Glomerular visceral epithelial cell (primary cell): ENCODE measurements around the gene FUT3.
A peak's percentile ranks its signal among the peaks of the same experiment; 100 is the strongest.

Source experiments
- DNase-seq: peaks from one replicate; pipeline ENCODE4 v3.0.0-alpha.2; 2016; ENCODE audit errors: extremely low spot score

The FUT3 gene

DNA sequence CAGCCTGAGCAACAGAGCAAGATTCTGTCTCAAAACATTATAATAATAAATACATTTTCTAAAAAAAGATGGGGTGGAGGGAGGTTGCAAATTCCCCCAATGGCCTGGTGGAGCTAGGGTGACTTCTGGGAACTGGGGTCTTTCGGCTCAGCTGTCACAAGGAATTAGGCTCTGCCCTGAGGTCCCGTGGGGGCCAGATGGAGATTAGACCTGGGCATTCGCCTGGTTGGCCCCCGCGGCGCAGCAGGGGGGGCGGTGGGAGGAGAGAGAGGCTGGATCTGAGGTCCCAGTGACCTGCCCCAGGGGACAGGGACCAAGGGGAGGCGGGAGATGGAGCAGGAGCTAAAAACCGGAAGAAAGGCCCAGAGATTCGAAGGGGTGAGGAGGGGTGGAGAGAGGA is 26.5 kb downstream of the FUT3 start:
- DNase-seq, result no peak

DNA sequence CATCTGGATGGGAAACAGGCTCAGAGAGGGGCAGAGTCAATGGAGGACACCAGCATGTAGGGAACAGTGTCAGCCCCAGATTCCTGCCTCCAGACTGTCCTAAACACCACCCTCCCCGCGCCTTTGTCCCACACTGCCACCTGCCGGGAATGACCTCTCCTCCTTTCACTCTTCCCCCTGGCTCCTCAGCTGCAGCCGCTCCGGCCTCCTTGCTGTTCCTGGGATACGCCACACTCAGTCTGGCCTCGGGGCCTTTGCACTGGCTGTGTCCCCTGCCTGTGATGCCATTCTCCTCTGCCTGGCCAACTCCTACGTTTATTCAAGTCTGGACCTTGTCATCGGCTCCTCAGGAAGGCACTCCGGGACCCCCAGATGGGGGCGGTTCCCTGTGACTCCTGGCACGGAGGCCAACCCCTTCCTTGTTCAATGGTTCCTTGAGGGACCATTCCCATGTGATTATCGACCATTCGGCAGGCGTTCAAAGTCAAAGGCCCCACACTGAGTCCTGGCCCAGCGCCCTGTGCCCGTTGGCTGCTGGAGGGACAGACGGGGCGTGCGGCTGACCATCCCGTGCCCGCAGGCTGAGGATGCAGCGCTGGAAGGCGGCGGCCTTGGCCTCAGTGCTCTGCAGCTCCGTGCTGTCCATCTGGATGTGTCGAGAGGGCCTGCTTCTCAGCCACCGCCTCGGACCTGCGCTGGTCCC is 27.5 kb downstream of the FUT3 start:
- DNase-seq, result no peak

DNA sequence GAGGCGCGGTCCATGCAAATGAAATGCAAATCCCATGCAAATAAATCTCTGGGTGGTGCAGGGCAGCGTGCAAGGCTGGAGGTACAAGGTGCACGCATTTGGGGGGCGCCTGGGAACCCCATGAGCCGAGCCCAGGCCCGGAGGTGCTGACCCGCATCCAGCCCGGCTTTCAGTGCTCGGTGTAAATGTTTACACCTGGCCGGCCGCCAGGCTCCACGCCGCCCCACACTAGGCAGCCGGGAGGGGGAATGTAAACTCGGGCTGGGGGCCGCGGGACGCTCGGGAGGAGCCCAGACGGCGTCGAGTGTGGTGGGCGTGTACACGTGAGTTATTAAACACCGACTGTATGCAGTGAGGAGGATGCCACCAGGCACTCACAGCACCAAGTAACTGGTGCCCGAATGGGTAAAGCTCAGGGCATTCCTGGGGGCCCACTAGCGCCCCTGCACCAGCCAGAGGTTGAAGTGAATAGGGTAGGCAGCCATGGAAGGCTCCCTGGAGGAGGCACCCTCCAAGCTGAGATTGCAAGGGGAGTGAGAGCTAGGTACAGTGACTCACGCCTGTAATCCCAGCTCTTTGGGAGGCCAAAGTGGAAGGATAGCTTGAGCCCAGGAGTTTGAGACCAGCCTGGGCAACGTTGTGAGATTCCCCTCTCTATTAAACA is 28.9 kb downstream of the FUT3 start:
- no peak for DNase-seq

DNA sequence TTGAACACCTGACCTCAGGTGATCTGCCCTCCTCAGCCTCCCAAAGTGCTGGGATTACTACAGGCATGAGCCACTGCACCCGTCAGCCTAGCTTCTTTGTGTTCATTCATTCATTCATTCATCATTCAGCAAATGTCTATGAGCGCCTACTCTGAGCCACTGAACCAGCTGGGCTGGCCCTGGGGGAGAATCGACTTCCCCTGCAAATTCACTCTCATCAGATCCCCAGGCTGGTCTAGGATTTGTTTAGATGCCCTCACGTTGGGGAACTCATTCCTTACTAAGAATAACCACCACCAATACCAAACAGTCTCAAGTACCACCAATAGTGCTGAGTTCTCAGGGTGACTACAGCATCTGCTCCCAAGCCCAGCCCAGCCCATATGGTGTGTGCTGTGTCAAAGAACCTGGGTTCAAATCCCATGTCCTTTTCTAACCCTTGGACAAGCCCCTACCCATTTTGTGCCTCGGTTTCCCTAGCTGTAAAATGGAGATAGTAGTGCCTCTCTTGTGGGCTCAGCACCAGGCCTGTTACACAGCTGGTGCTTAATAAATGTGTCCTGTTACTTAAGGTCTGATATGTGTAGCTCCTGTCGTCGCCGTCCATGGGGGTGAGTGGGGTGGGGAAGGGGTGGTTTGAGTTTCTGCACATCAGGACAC is 29.6 kb downstream of the FUT3 start:
- DNase-seq, result no peak

DNA sequence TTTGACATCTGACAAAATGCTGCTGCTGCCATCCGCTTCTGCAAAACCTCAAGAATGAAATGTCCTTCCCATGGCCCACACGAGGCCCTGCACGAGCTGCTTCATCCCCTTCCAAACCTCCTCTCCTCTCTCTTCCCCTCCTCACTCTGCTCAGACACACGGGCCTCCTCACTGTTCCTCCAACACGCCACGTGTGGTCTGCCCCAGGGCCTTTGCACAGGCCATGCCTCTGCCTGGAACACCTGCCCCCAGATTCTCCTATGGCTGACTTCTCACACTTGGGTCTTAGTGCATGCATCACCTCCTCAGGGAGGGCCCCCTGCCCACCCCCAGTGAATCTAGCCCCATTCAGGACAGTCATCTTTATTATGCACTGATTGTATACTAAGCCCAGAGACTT is 30.5 kb downstream of the FUT3 start:
- no peak for DNase-seq

DNA sequence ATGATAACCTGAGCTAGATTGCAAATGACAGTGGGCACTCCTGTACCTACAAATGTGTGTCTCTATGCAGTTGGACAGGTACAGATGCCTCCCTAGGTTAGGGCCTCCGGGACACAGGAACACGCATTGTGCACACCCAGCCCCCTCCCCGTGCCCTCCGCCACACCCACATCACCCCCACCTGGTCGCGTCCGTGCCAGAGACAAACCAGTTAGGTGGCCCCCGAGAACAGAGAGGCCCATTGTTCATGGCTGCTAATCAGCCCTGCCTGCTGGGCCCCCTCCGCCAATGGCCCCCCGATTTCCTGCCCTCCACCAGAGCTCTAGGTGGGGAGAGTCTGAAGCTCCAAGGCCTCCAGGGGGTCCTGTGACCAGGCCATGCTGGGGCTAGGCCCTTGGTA is 32.7 kb downstream of the FUT3 start:
- DNase-seq, result no peak

DNA sequence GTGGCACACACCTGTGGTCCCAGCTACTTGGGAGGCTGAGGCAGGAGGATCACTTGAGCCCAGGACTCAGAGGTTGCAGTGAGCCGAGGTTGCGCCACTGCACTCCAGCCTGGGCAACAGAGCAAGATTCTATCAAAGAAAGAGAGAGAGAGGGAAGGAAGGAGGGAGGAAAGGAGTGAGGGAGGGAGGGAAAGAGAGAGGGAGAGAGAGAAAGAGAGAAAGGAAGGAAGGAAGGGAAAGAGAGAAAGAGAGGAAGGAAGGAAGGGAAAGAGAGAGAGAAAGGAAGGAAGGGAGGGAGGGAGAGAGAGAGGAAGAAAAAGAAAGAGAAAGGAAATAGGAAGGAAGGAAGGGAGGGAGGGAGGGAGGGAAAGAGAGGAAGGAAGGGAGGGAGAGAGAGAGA is 34.0 kb downstream of the FUT3 start:
- DNase-seq, result no peak

DNA sequence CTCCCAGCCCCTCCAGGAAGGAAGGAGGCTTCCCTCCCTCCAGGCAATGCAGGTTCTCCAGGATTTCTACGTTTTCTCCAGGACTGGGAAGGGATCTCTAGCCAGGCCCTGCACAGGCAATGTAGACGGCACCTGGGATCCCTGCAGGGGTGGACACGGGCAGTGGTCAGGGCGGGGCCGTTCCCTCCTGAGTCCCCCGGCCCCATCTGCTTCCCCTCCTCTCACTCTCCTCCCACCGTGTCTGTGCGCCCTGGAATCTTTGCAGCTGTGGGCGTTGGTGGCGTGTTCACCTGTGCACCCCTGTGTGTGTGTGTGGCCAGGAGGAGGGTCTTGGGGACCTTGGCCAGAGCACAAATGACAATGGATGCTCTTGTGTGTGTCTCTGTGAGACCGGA is 36.4 kb downstream of the FUT3 start:
- DNase-seq, result no peak

DNA sequence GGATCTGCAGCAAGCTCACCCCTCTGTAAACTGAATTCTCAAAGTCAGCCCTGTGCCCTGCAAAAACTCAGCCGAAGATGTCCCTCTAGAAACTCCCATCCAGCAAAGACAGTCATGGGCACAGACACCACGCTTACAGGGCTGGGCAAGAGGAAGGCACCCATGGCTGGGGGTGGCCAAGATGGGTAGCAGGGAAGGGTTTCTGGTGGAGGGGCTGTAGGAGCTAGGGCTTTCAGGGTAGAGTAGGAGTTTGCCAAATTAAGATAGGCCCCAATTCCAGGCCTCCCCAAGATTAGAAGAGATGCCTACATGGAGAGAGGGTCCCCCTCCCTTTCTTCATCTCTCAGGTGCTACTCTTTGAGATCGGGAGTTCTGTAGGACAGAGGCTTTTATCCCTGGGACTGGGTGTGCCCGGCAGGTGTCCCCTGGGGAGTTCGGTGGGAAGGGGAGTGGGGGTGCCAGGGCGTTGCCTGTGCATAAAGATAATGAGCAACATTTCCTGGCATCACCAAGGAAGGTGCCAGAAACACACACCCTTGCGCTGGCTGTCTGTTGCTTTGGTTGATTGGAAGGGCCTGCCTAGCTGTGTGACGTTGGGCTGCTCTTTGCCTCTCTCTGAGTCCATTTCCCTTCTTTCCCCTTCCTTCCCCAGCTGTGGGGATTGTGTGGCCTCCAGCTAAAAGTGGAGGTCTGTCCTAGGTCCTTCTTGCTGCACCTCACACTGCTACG is 37.0 kb downstream of the FUT3 start:
- DNase-seq, result no peak

DNA sequence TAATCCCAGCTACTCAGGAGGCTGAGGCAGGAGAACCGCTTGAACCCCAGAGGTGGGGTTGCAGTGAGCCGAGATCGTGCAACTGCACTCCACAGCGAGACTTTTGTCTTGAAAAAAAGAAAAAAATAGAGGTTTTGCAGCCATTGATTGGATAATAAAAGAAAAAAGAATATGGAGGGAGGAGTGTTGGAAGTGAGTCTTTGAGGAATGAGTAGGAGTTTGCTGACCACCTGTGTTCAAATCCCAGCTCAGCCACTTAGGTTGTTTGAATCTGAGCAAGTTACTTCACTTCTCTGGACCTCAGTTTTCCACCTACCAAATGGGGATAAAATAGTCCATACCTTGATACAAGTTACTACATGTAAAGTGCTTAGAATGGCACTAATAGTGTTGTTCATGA is 40.1 kb downstream of the FUT3 start:
- no peak for DNase-seq

DNA sequence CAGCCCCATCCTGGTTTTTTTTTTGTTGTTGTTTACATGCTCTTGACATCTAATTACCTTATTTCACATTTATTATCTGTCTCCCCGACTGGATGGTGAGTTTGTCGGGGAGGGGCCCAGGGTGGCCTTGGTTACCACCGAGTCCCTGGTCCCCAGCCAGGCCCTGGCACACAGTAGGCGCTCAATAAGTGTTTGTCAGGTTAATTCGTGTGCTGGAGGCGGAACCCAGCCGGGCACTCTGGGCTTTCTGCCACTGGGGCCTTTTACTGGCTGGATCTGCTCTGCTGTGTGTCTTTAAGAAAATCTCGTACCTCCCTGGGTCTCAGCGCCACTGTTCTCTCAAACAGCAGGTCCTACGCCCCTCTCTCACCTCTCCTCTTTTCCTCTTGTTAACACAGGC is 41.8 kb downstream of the FUT3 start:
- DNase-seq, result no peak

DNA sequence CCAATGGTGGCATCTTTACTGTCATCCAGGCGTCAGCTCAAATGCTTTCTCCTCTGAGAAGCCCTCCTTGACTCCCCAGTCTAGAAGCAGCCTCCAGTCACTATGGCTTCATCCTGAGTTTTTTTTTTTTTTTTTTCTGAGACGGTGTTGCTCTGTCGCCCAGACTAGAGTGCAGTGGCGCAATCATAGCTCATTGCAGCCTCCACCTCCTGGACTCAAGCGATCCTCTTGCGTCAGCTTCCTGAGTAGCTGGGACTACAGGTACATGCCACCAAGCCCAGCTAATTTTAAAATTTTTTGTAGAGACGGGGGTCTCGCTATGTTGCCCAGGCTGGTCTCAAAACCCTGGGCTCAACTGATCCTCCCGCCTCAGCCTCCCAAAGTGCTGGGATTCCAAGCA is 42.2 kb downstream of the FUT3 start:
- DNase-seq, result no peak

DNA sequence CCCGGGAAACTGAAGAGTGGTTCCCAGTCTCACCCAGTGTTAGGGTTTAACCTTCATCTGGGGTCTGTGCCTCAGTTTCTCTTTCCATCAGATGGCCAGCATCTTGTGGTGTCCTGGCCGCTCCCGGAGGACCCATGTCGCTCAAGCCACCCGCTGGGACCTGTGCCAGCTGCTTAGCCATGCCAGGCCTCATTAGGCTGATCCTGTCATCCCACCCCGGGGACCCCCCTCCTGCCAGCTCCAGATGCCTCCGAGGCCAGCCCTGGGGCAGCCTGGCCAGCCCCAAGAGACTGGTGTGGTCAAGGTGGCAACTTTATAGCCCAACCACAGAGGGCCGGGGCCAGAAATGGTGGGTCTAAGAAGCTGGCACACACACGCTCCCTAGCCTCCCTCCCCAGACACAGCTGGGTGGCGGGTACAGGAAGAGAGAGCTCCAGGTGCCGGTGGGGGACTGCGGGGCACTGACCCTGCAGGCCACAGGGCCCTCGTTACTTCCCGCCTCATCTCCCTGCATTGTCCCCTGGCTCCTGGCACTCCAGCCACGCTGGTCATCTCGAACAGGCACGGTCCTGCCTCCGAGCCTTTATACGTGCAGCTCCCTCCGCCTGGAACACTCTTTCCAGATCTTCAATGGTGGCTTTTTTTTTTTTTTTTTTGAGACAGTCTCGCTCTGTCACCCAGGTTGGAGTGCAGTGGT is 43.0 kb downstream of the FUT3 start:
- no peak for DNase-seq

DNA sequence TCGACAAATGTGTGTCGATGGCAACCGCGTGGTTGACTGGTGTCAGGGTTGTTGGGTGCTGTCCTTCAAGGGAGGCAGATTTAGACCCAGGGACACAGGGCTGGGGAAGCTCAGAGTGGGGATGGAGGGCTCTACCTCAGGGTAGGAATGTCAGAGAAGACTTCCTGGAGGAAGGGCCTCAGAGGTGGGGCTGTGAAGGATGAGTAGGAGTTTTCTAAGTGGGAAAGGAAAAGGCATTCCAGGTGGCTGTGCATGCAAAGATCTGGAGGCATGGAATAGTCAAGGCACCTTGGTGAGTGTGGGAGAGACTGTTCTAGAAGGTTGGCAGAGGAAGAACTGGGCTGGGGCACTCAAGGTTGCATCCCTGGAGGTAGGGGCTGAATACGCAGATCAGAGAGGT is 44.3 kb downstream of the FUT3 start:
- DNase-seq, result no peak

DNA sequence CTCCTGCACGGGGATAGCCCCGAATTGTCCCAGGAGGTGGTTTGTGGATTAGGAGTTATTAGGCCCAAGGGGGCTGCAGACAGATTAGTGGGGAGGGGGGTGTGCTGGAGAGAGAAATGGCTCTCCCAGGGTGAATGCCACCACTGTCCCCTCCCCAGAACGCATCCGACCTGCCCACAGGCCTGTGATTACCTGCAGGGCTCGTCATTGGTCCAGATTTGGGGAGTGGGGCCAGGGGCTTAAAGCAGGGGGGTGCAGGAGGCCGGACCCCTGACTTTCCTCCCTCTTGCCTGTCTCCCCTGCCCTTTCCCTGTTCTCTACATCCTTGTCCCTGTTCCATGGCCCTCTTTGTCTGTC is 45.1 kb downstream of the FUT3 start:
- DNase-seq, result no peak

DNA sequence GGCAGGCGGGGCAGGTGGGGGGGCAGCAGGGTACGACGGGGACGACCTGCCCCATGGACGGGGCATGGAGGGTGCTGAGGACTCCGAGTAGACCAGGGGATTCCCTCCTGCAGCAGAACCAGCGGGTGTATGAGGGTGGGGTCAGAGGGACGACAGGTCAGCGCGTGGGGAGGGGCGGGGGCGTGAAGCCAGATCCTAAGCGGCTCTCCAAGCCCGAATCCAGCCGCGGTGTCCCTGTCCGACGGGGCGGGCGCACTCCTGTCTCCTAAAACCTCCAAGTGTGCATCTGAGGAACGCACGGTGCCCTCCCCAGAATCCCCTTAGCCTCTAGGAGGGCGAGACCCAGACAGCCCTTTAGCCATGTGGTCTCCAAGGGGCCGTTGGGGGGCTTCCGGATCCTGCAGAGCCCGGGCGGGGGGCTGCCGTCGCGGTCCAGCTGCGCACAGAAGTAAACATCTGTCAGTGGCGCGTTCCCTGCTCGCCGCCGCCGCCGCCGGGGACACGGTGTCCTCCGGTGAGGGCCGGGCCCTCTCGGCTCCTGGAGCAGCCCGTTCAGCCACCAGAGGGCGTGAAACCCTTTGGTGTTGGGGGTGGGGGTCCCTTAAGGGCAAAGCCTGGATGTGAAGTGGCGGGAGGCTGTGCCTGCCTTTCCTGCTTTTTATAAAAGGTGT is 45.7 kb downstream of the FUT3 start:
- DNase-seq, result peak; percentile 56

DNA sequence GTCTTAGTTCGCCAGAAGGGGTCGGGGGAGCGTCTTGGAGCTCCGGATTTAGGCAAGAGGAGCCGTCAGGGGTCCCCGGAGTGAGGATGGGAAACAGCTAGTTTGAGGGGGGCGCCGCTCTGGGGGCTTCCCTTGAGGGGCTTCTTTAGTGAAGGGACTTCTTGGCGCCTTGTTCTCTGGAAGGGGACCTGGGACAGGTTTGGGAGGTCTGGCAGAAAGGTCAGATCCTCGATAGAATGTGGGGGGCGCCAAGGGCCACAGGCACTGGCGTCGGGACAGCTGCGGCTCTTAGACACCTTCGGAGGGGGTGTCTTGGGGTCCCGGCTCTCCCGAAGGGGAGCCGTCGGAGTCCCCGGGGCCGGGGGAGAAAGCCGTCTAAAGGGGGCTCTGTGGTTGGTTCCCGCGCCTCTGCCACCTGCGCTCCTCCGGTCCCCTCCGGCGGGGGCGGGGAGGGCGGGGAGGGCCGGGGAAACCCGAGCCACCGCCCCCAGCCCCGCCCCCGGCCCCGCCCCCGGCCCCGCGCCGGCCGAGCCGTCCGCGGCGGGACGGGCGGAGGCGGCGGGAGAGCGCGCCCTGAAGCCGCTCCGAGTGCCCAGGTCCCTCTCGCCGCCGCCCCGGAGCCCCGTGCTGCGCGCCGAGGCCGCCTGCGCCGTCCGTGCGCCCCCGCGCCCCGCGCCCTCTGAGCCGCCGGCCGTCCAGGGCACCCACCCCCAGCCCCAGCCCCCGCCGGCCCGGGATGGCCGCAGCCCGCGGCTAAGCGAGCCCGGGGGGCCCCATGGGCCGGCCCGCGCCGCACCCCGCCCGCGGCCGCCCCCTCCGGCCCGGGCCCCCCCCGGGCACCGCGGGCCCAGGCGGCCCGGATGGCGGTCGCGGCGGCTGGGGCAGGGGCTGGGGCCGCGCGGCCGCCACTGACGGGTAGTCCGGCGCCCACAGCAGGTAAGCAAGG is 46.5 kb downstream of the FUT3 start, which contains the start of gene NRTN:
NRTN (plus strand) TSS at position 552 of the 946 bp plus-strand sequence. CDS start 19,099 bp downstream, outside the sequence.
- no peak for DNase-seq

DNA sequence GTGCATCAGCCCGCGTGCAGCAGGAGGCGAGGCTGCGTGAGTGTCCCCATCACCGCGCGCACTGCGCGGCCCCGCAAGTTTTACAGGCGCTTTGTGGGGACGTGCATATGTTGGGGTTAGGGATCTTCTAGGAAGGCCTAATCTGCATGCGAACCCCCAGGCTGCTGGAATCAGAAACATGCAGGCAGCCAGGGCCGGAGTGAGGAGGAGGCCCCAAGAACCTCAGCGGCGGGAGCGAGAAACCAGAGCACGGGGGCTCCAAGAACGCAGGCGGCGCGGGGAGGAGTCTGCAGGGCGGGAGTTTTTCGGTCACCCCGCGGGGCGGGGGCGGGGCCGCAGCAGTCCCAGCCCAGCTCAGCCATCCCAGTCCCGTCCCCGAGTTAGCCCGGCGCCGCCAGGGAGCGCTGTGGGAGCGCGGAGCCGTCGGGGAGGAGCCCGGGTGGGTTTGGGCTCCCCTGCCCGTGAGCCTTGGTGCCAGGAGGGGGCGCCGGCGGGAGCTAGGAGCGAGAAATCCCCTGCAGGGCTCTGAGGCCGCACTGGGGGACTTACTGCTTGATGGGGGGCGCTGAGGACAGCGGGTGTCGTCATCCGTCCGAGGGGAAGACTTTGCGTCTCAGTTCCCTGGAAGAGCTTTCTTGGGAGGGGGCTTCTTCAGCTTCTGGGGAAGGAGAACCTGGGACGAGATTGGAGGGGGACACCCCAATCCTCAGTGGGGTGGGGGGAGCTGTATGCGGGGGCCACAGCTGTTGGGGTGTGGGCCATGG is 47.3 kb downstream of the FUT3 start:
- peak; percentile 92 for DNase-seq

DNA sequence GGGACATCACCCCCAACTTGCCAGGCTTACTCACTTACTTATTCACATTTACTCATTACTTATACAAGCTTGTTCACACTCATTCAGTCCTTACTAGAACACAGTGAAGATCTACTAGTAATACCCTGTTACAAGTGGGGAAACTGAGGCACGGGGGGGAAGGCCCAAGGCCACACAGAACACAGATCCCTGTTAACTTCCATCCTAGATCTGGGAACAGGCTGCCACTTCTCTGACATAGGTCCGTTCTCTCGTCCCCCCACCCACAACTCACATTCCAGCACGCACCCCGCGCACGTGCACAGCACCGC is 47.9 kb downstream of the FUT3 start:
- no peak for DNase-seq
